ENCODE results near the gene EIF2B4.

EIF2B4 gene

DNA sequence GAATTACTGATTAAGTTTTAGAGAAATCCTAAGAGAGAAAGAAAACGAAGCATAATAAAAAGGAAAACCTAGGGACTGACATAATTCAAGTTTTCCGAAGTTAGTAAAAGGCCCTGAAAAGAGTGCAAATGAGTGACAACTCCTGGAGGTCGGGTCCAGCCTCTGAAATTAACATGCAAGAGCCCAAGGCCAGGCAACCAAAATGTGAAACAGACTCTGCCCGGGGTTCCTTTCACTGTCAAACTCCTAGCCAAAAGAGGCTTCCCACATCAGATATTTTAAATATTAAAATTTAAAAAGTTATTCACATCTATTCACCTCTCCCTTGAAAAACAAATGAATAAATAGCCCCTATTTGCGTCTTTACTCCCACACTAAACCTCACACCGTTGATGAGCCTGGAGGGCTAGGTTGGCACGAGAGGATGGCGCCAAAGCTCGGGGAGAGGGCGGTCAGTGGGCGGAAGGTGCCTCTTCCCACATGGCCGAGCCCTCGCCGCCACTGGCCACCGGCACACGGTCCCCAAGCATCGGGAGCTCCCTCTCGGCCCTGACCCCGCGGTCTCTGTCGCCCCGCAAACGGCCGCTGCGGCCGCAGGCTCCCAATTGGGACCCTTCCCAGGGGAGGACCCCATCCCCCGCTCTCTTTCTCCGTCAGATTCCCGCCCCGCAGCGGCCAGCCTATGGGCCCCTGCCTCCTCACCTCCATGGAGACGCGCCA is 38.6 kb upstream of the EIF2B4 start:
- H3K36me3 ChIP-seq (ENCODE audit: low read depth): peaks cover 34% of the 10 kb centered on the region
- TF ChIP-seq, protein P1, sequence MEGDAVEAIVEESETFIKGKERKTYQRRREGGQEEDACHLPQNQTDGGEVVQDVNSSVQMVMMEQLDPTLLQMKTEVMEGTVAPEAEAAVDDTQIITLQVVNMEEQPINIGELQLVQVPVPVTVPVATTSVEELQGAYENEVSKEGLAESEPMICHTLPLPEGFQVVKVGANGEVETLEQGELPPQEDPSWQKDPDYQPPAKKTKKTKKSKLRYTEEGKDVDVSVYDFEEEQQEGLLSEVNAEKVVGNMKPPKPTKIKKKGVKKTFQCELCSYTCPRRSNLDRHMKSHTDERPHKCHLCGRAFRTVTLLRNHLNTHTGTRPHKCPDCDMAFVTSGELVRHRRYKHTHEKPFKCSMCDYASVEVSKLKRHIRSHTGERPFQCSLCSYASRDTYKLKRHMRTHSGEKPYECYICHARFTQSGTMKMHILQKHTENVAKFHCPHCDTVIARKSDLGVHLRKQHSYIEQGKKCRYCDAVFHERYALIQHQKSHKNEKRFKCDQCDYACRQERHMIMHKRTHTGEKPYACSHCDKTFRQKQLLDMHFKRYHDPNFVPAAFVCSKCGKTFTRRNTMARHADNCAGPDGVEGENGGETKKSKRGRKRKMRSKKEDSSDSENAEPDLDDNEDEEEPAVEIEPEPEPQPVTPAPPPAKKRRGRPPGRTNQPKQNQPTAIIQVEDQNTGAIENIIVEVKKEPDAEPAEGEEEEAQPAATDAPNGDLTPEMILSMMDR (IDR thresholded peaks at IDR 0.05; ENCODE audit: poor library complexity, severe bottlenecking): peak; percentile 4
- DNase-seq (ENCODE audit: low spot score): peak; percentile 62
- H3K9me3 ChIP-seq (ENCODE audit: severe bottlenecking): no peaks in the 10 kb centered on the region
- peak overlapping the region; percentile 78 for H3K27ac ChIP-seq (ENCODE audit: poor library complexity, severe bottlenecking)
- no peaks in the 10 kb centered on the region for H3K27me3 ChIP-seq (ENCODE audit: insufficient read depth, poor library complexity, severe bottlenecking)
- H3K4me1 ChIP-seq (ENCODE audit: insufficient read depth, poor library complexity, severe bottlenecking): peaks cover 12% of the 10 kb centered on the region
- peak; percentile 59 for ATAC-seq (ENCODE audit: low read depth)
- H3K4me3 ChIP-seq (ENCODE audit: severe bottlenecking): peak overlapping the region; percentile 96

DNA sequence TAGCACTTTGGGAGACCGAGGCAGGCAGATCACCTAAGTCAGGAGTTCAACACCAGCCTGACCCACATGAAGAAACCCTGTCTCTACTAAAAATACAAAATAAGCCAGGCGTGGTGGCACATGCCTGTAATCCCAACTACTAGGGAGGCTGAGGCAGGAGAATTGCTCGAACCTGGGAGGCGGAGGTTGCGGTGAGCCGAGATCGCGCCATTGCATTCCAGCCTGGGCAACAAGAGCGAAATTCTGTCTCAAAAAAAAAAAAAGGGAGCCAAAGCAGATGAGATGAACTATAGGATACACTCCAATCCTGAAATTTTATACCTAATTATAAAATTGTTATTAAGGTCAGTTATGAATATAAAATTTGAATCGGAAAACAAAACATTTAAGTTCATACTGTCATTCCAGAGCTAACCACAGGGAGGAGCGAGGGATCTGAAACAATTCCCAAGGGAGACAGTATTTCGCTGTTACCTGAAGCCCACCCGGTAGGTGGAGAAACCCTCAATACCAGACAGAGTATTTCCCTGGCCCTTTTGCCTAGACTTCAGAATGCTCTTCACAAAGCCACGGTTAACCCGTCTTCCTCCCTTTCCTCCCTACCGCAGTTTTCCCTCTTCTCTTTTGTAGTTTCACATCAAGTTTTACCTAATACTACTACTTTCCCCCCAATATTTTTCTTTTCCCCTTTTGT is 37.8 kb upstream of the EIF2B4 start:
- peak overlapping the region; percentile 96 for H3K4me3 ChIP-seq (ENCODE audit: severe bottlenecking)
- ATAC-seq (ENCODE audit: low read depth) (no peak), DNase-seq (ENCODE audit: low spot score) (no peak)
- peaks cover 42% of the 10 kb centered on the region for H3K36me3 ChIP-seq (ENCODE audit: low read depth)
- H3K27me3 ChIP-seq (ENCODE audit: insufficient read depth, poor library complexity, severe bottlenecking): no peaks in the 10 kb centered on the region
- no peaks in the 10 kb centered on the region for H3K9me3 ChIP-seq (ENCODE audit: severe bottlenecking)
- H3K27ac ChIP-seq (ENCODE audit: poor library complexity, severe bottlenecking): peak overlapping the region; percentile 78
- TF ChIP-seq, protein P1 (IDR thresholded peaks at IDR 0.05; ENCODE audit: poor library complexity, severe bottlenecking): peak; percentile 74
- peaks cover 12% of the 10 kb centered on the region for H3K4me1 ChIP-seq (ENCODE audit: insufficient read depth, poor library complexity, severe bottlenecking)

DNA sequence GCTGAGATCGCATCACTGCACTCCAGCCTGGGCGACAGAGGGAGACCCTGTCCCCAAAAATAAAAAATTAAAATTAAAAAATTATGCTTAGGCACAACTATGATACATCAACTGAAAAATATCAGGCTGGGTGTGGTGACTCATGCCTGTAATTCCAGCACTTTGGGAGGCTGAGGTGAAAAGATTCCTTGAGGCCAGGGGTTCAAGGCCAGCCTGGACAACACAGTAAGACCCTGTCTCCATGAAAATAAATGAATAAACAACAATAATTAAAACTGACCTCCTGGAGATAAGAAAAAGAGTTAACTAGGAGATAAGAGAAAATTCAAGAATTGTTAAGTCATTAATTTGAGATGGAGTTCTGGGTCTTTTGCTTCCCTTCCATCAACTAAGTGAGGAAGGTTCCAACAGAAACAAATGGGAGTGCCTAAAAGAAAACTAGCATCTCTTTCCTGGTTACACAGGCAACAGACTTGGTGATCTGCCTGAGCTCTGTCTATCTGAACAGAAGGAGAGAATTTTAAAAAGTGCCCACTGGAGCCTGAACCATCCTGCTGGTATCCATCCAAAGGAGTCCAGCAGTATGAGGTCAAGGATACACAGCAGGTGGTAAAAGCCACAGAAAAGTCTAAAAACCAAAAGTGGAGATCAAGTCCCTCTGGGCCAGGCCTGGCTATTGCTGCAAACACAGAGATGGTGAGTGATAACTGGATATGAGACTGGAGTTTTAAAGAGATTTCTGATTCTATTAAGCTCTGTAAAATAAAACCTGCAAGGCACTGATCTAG is 30.4 kb upstream of the EIF2B4 start:
- DNase-seq (ENCODE audit: low spot score) (no peak), ATAC-seq (ENCODE audit: low read depth) (no peak)
- H3K27ac ChIP-seq (ENCODE audit: poor library complexity, severe bottlenecking): no peak overlapping the region
- TF ChIP-seq, protein P1 (IDR thresholded peaks at IDR 0.05; ENCODE audit: poor library complexity, severe bottlenecking): no peak
- no peak overlapping the region for H3K4me3 ChIP-seq (ENCODE audit: severe bottlenecking)
- no peaks in the 10 kb centered on the region for H3K9me3 ChIP-seq (ENCODE audit: severe bottlenecking)
- peaks cover 54% of the 10 kb centered on the region for H3K36me3 ChIP-seq (ENCODE audit: low read depth)
- no peaks in the 10 kb centered on the region for H3K27me3 ChIP-seq (ENCODE audit: insufficient read depth, poor library complexity, severe bottlenecking)
- no peaks in the 10 kb centered on the region for H3K4me1 ChIP-seq (ENCODE audit: insufficient read depth, poor library complexity, severe bottlenecking)

DNA sequence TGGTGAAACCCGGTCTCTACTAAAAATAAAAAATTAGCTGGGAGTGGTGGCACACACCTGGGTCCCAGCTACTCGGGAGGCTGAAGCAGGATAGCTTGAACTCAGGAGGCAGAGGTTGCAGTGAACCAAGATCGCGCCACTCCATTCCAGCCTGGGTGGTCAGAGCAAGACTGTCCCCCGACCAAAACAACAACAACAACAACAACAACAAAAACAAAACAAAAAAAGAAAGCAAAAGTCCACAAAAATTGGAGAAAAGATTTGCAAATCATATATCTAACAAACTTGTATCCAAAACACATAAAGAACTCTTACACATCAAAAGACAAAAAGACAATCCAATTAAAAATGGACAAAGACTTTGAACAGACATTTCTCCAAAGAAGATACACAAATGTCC is 28.8 kb upstream of the EIF2B4 start:
- H3K27ac ChIP-seq (ENCODE audit: poor library complexity, severe bottlenecking): no peak overlapping the region
- no peaks in the 10 kb centered on the region for H3K9me3 ChIP-seq (ENCODE audit: severe bottlenecking)
- H3K27me3 ChIP-seq (ENCODE audit: insufficient read depth, poor library complexity, severe bottlenecking): no peaks in the 10 kb centered on the region
- TF ChIP-seq, protein P1 (IDR thresholded peaks at IDR 0.05; ENCODE audit: poor library complexity, severe bottlenecking): no peak
- no peak overlapping the region for H3K4me3 ChIP-seq (ENCODE audit: severe bottlenecking)
- DNase-seq (ENCODE audit: low spot score) (no peak), ATAC-seq (ENCODE audit: low read depth) (no peak)
- no peaks in the 10 kb centered on the region for H3K4me1 ChIP-seq (ENCODE audit: insufficient read depth, poor library complexity, severe bottlenecking)
- peaks cover 46% of the 10 kb centered on the region for H3K36me3 ChIP-seq (ENCODE audit: low read depth)

All from RWPE2 (cell line).